Trophoblast cell (in vitro differentiated cells and primary cell): ENCODE results near the gene ZNF473.
"Not testable (repeated sequence)": the region's sequence is repeated elsewhere in the genome, so short reads cannot be mapped to it uniquely, and the experiment has no call there.

Experiments
- DNase-seq, 2 donors: peaks; one replicate each; pipeline ENCODE4 v3.0.0-alpha.2; 2016
- H2AFZ ChIP-seq: 2 replicates; pipeline ENCODE4 v1.6.1; 2013; ENCODE audit warnings: low read length, moderate library complexity, mild to moderate bottlenecking; ENCODE audit not compliant: insufficient read depth, poor library complexity
- H2AK5ac ChIP-seq: 2 replicates; pipeline ENCODE4 v1.6.1; 2013; ENCODE audit warnings: mild to moderate bottlenecking, low read length
- H2BK120ac ChIP-seq: 2 replicates; pipeline ENCODE4 v1.6.1; 2013; ENCODE audit warnings: low read length, mild to moderate bottlenecking, moderate library complexity; ENCODE audit not compliant: insufficient read depth, poor library complexity
- H2BK12ac ChIP-seq: 2 replicates; pipeline ENCODE4 v1.6.1; 2013; ENCODE audit warnings: mild to moderate bottlenecking, low read length, moderate library complexity
- H2BK5ac ChIP-seq: 2 replicates; pipeline ENCODE4 v1.6.1; 2013; ENCODE audit warnings: low read length, low read depth, moderate library complexity, mild to moderate bottlenecking; ENCODE audit not compliant: poor library complexity
- H3K14ac ChIP-seq: 2 replicates; pipeline ENCODE4 v1.6.1; 2013; ENCODE audit warnings: mild to moderate bottlenecking, low read length
- H3K18ac ChIP-seq: 2 replicates; pipeline ENCODE4 v1.6.1; 2013; ENCODE audit warnings: mild to moderate bottlenecking, low read length
- H3K23ac ChIP-seq: 2 replicates; pipeline ENCODE4 v1.6.1; 2013; ENCODE audit warnings: low read length
- H3K27ac ChIP-seq: 2 replicates; pipeline ENCODE4 v1.5.1; 2013; ENCODE audit warnings: low read depth, mild to moderate bottlenecking, inconsistent platforms, low read length, moderate library complexity
- H3K27me3 ChIP-seq: 2 replicates; pipeline ENCODE4 v1.6.1; 2013; ENCODE audit warnings: inconsistent platforms, mild to moderate bottlenecking, low read length, moderate library complexity; ENCODE audit not compliant: insufficient read depth
- H3K36me3 ChIP-seq, 2 experiments: 1 replicate in 1 of 2; 2 replicates in 1 of 2; pipeline ENCODE4 v1.6.1; 2013; ENCODE audit warnings: low read length in 2 of 2, mild to moderate bottlenecking in 2 of 2, moderate library complexity in 1 of 2; ENCODE audit not compliant: insufficient read depth in 2 of 2, control insufficient read depth in 1 of 2
- H3K4ac ChIP-seq: 2 replicates; pipeline ENCODE4 v1.6.1; 2013; ENCODE audit warnings: low read depth, mild to moderate bottlenecking, low read length, moderate library complexity
- H3K4me1 ChIP-seq, 2 experiments: 1 replicate in 1 of 2; 2 replicates in 1 of 2; pipeline ENCODE4 v1.6.1; 2013; ENCODE audit warnings: low read length in 2 of 2, mild to moderate bottlenecking in 2 of 2, moderate library complexity in 1 of 2; ENCODE audit not compliant: insufficient read depth in 2 of 2, control insufficient read depth in 1 of 2
- H3K4me2 ChIP-seq: 2 replicates; pipeline ENCODE4 v1.6.1; 2013; ENCODE audit warnings: inconsistent platforms, mild to moderate bottlenecking, low read length, moderate library complexity
- H3K4me3 ChIP-seq: 2 replicates; pipeline ENCODE4 v1.5.1; 2013; ENCODE audit warnings: mild to moderate bottlenecking, low read depth, low read length, inconsistent platforms
- H3K79me1 ChIP-seq: one replicate; pipeline ENCODE4 v1.6.1; 2013; ENCODE audit warnings: low read length
- H3K79me2 ChIP-seq: 2 replicates; pipeline ENCODE4 v1.6.1; 2013; ENCODE audit warnings: low read length, mild to moderate bottlenecking; ENCODE audit not compliant: control insufficient read depth, insufficient read depth, poor library complexity
- H3K9ac ChIP-seq: 2 replicates; pipeline ENCODE4 v1.6.1; 2013; ENCODE audit warnings: mild to moderate bottlenecking, low read length
- H3K9me3 ChIP-seq: 2 replicates; pipeline ENCODE4 v1.6.1; 2013; ENCODE audit warnings: low read depth, mild to moderate bottlenecking, control low read depth, inconsistent platforms, low read length; ENCODE audit not compliant: insufficient read depth
- H4K12ac ChIP-seq: 2 replicates; pipeline ENCODE4 v1.6.1; 2013; ENCODE audit warnings: low read depth, mild to moderate bottlenecking, low read length, moderate library complexity
- H4K8ac ChIP-seq: 2 replicates; pipeline ENCODE4 v1.6.1; 2013; ENCODE audit warnings: low read depth, mild to moderate bottlenecking, low read length, moderate library complexity
- H4K91ac ChIP-seq: one replicate; pipeline ENCODE4 v1.6.1; 2013; ENCODE audit warnings: low read depth, mild to moderate bottlenecking, low read length, moderate library complexity
- WGBS: extraction: QIAGEN DNeasy Blood & Tissue Kit; methylation state at CpG from one replicate; pipeline ENCODE4 v1.1.7; 2013; ENCODE audit warnings: missing lambda C conversion rate; ENCODE audit not compliant: insufficient read length, insufficient coverage; ENCODE audit errors: extremely low coverage; 5-methylcytosine and 5-hydroxymethylcytosine counted together

The ZNF473 gene

DNA sequence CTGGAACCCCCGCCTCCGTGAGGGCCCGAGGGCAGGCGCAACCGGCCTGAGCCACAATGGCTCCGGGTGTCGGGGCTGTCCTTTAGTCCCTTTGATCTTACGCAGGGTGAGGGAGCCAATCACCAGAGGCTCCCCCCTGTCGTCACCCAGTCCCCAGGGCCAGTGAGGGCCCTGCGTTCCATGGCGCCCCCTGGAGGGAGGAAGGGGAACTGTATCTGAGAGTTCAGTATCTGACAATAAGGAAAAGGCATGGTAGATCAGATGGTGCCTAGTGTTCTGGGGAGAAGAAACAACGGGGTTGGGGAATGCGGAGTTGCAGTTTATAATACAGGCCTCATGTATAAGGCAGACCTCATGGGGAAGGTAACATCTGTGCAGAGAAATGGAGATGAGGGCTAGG is 75.1 kb downstream of the ZNF473 start:
- H3K4me2 ChIP-seq, H3K18ac ChIP-seq, H3K4me1 ChIP-seq, H4K91ac ChIP-seq, H2AK5ac ChIP-seq, H3K27me3 ChIP-seq, H3K4me3 ChIP-seq, DNase-seq, H3K79me1 ChIP-seq, H2BK120ac ChIP-seq, H2BK12ac ChIP-seq, H3K36me3 ChIP-seq, H3K27ac ChIP-seq, H3K23ac ChIP-seq, H3K4ac ChIP-seq, H2BK5ac ChIP-seq, H2AFZ ChIP-seq, H4K12ac ChIP-seq, H3K9ac ChIP-seq, H3K79me2 ChIP-seq, H3K9me3 ChIP-seq, H3K14ac ChIP-seq, H4K8ac ChIP-seq: not testable (repeated sequence)
- no CpG with 5 or more reads among the region's 13 CpGs for WGBS
